ENCODE data around the gene UGT1A10. TPM values are rescaled to one million over a fixed set of nuclear protein-coding genes. Genes with fewer than 3 reads are reported as not detected.

Gene UGT1A10
- total RNA-seq, 4 donors from 2014 or later = 0.36 TPM; not detected in 3

DNA sequence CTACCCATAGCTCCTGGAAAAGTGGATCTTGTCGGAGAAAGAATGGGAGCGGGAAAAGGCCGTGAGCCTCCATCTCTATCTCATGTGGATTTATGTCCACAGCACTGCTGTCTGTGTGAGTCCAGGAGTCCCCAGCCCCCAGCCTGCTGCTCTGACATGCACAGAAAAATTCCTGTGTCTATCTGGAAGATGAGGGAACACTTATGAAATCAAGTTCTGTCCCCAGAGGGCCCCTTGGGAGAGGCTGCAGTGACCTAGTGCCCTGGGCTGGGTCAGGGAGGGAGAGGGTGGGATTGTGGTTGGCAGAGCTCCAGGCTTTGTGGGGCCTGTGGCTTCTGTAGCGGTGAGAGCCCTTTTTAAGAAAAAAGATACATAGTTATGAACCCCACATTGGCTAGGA, 180.5 kb downstream of the UGT1A10 start:
- DNase-seq (ENCODE audit: low spot score in 2 of 2) = peak in 1 of 2 donors; percentile 43
- 85 to 92% methylated on average over 4 of the region's 4 CpGs for WGBS, 2 donors
- H3K4me3 ChIP-seq (ENCODE audit: low read depth, poor library complexity, severe bottlenecking) = no peak overlapping the region
- TF ChIP-seq, protein P1, sequence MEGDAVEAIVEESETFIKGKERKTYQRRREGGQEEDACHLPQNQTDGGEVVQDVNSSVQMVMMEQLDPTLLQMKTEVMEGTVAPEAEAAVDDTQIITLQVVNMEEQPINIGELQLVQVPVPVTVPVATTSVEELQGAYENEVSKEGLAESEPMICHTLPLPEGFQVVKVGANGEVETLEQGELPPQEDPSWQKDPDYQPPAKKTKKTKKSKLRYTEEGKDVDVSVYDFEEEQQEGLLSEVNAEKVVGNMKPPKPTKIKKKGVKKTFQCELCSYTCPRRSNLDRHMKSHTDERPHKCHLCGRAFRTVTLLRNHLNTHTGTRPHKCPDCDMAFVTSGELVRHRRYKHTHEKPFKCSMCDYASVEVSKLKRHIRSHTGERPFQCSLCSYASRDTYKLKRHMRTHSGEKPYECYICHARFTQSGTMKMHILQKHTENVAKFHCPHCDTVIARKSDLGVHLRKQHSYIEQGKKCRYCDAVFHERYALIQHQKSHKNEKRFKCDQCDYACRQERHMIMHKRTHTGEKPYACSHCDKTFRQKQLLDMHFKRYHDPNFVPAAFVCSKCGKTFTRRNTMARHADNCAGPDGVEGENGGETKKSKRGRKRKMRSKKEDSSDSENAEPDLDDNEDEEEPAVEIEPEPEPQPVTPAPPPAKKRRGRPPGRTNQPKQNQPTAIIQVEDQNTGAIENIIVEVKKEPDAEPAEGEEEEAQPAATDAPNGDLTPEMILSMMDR (IDR thresholded peaks at IDR 0.05) = no peak
- TF ChIP-seq POLR2A (IDR thresholded peaks at IDR 0.05) = no peak
- intact Hi-C loops (cut with DNase I; ENCODE audit: low total_unique reads) = no loop called here

DNA sequence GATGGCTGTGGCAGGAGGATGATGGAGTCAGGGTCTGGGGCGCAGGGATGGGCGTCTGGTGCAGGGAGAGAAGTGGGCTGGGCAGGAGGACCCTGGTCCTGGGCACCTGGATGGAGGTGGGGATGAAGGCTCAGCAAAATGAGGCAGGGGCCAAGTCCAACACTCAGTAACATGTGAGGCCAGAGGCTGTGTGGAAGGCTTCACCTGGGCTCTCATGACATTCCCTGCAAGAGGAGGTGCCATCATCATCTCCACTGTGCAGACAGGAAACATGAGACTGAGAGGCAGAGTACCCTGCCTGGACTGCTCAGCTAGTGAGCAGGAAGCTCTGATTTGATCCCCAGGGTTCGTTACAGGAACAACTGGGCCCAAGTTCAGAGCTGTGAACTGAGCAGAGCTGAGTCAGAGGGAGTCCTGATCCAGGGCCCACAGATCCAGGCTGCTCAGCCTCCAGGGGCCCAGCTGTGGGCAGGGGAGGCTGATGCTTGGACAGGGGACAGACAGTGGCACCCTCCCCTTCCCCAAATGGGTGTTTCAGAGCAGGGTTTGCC, 181.2 kb downstream of the UGT1A10 start:
- TF ChIP-seq POLR2A (IDR thresholded peaks at IDR 0.05) = no peak
- TF ChIP-seq, protein P1 (IDR thresholded peaks at IDR 0.05) = no peak
- DNase-seq (ENCODE audit: low spot score in 2 of 2) = peak in 1 of 2 donors; percentile 58
- 78 to 81% methylated on average over 3 of the region's 3 CpGs for WGBS, 2 donors
- no peak overlapping the region for H3K4me3 ChIP-seq (ENCODE audit: low read depth, poor library complexity, severe bottlenecking)
- intact Hi-C loops (cut with DNase I; ENCODE audit: low total_unique reads) = no loop called here

DNA sequence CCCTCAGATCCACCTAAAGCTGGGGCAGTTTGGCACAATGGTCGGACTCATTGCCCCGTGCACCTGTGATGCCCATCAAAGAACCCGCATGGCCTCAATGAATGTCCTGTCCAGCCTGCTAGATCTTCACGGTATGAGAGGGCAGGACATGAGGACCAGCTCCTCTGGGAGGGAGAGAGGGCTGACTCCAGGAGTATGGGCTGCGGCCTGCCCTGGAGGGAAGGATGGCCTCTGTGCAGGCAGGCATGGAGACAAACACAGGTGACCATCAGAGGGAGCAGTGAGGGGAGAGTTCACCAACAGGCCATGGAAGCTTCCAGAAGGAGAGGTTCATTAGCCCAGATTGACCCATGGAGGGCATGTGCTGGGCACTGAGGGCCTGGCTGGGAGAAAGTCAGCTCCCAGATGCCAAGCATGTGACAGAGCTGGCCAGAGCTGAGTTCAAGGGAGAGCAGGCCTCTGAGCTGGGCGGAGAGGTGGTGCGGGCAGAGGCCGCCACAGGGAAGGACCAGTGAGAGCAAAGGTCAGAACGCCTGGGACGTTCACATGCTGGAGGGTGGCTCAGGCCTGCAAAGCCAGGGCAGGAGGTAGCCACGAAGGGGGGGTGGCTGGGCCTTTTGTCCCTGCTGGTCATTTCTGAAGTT, 181.9 kb downstream of the UGT1A10 start:
- no peak for TF ChIP-seq POLR2A (IDR thresholded peaks at IDR 0.05)
- TF ChIP-seq, protein P1 (IDR thresholded peaks at IDR 0.05) = no peak
- intact Hi-C loops (cut with DNase I; ENCODE audit: low total_unique reads) = no loop called here
- H3K4me3 ChIP-seq (ENCODE audit: low read depth, poor library complexity, severe bottlenecking) = no peak overlapping the region
- peak in 1 of 2 donors; percentile 63 for DNase-seq (ENCODE audit: low spot score in 2 of 2)
- WGBS, 2 donors = 94 to 95% methylated on average over 11 of the region's 11 CpGs

DNA sequence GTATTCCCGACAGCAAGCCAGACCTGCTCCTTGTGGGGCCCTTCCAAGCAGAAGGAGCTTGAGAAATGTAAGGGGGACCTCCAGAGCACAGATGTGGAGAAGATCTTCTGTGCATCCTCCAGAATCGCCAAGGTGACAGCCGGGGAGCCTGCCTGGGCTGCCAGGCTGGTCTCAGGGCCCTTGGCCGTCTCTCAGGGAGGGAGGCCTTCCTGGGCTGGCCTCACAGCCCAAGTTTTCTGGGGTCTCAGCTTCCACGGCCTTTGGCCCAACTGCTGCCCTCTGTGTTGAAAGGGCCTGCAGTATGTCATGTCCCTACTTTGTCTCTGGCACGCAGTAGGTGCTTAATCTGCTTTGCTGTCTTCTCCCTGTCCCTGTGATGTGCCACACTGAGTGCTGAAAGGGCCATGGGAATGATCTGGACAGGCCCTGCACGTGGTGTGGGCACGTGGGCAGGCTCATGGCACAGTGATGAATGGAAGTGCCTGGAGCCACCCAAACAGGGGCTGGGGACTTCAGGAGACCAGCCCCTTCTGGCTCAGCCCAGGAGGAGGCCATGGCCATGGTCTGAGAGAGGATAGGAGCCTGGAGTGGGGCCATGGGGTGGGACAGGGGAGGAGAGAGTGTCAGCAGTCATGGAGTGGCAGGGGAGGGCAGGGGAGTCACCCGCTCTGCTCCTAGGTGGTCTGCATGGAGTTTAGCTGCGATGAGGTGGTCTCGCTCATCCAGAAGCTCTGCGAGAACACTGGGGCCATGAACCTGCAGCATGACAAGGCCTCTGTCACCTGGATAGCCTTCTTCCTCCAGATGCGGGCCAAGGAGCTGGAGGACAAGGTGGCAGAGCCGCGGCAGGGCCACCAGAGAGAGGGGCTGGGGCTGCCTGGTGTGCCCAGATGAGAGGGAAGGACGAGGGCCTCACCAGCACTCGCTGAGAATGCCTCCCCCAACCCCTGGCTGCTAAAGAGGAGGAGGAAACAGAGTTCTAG, 182.7 kb downstream of the UGT1A10 start:
- peak in 1 of 2 donors; percentile 83 for DNase-seq (ENCODE audit: low spot score in 2 of 2)
- TF ChIP-seq POLR2A (IDR thresholded peaks at IDR 0.05) = no peak
- TF ChIP-seq, protein P1 (IDR thresholded peaks at IDR 0.05) = no peak
- intact Hi-C loops (cut with DNase I; ENCODE audit: low total_unique reads) = no loop called here
- no peak overlapping the region for H3K4me3 ChIP-seq (ENCODE audit: low read depth, poor library complexity, severe bottlenecking)
- WGBS, 2 donors = 82 to 84% methylated on average over 13 to 17 of the region's 17 CpGs

DNA sequence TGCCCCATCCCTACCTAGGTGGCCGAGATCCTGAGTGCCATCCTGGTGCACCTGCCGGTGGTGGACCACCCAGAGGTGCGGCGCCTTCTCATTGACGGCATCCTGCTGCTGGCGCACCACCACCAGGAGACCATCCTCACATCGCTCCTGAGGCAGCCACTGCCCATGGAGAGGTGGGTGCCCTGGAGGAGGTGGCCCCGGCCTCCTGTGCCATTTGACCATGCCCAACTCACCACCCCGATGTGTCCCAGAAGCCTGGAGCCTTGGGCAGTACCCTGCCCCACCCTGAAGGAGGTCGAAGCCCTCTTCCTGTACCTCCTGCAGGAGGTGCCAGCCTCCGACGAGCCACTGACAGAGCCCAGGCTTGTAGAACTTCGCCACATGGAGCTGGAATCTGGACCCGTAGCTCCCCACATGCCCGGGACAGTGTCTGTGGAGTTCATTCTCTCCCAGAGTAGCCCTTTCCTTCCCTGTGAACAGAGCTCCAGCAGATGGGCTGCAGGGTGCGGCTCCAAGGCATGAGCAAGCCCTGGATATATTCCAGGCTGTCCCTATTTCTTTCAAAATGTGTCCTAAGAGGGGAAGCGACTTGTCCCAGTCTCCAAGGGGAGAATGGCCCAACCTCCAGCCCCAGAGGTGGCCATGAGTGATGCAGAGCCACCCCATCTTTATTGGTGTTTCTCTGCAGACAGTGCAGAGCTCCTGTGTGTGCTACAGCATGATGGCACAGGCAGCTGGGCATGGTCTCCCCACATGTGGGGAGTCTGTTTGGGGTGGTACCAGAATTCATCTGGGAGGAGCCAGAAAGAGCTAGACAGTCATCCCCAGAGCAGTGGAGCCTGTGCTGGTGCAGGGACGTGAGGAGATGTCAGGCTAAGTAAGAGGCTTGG, 183.9 kb downstream of the UGT1A10 start:
- no peak for TF ChIP-seq POLR2A (IDR thresholded peaks at IDR 0.05)
- TF ChIP-seq, protein P1 (IDR thresholded peaks at IDR 0.05) = no peak
- DNase-seq (ENCODE audit: low spot score in 2 of 2) = peak in 1 of 2 donors; percentile 61
- whole genome bisulfite sequencing, 2 donors = 69 to 70% methylated on average over 5 to 14 of the region's 18 CpGs
- H3K4me3 ChIP-seq (ENCODE audit: low read depth, poor library complexity, severe bottlenecking) = no peak overlapping the region
- intact Hi-C loops (cut with DNase I; ENCODE audit: low total_unique reads) = no loop called here
